Type B pancreatic cell (in vitro differentiated cells): ENCODE results near the gene PIK3CB. TPM values are rescaled to one million over a fixed set of nuclear protein-coding genes. Genes with fewer than 3 reads are reported as not detected.
"Not testable (repeated sequence)": the region's sequence is repeated elsewhere in the genome, so short reads cannot be mapped to it uniquely, and the experiment has no call there.

Source experiments
- DNase-seq: peaks from one replicate; pipeline ENCODE4 v3.0.0; 2021; ENCODE audit warnings: mixed read lengths; ENCODE audit not compliant: unreplicated experiment; ENCODE audit errors: extremely low spot score
- H3K27ac Mint-ChIP-seq: 2 replicates; pipeline ENCODE4 v1.8.0; 2021; ENCODE audit warnings: mild to moderate bottlenecking, mixed read lengths
- H3K27me3 Mint-ChIP-seq: 2 replicates; pipeline ENCODE4 v1.8.0; 2021; ENCODE audit warnings: mixed read lengths
- H3K36me3 Mint-ChIP-seq: 2 replicates; pipeline ENCODE4 v1.8.0; 2021; ENCODE audit warnings: mixed read lengths
- H3K4me1 Mint-ChIP-seq: one replicate; pipeline ENCODE4 v1.8.0; 2021; ENCODE audit warnings: mixed read lengths; ENCODE audit not compliant: unreplicated experiment
- H3K4me3 Mint-ChIP-seq: 2 replicates; pipeline ENCODE4 v1.8.0; 2021; ENCODE audit warnings: mild to moderate bottlenecking, mixed read lengths
- H3K9me3 Mint-ChIP-seq: 2 replicates; pipeline ENCODE4 v1.8.0; 2021; ENCODE audit warnings: mixed read lengths
- total RNA-seq: library from RNA; stranded (reverse); gene quantifications from 2 replicates; pipeline ENCODE4 v1.2.1, GENCODE V29; 2021; ENCODE audit warnings: low replicate concordance
- TF ChIP-seq, protein P1 (sequence below): fragments of 200-600 bp; sonication (generic); conservative IDR thresholded peaks from 2 replicates; pipeline ENCODE4 v1.5.0; 2021; ENCODE audit warnings: antibody characterized with exemption, mild to moderate bottlenecking

The PIK3CB gene
- total RNA-seq, 1 donor from 2014 or later, result 14.8 TPM

DNA sequence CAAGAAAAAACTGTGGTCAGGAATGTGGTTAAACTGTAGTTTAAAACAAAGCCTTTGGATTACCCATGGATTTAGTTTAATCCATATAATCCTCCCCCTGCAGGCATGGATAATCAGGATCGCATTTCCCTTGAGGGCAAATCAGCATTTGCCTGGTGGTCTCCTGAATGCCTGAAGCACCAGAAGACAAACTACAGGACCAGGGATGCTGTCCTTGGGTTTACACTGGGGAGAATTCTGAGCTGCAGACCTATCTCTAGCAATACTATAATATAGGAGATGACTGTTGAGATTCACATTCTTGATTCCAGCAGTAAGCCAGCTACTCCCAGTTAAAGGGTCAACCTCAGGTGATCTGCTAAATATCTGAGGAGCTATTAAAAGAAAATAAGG is 10.6 kb downstream of the PIK3CB start:
- TF ChIP-seq, protein P1, sequence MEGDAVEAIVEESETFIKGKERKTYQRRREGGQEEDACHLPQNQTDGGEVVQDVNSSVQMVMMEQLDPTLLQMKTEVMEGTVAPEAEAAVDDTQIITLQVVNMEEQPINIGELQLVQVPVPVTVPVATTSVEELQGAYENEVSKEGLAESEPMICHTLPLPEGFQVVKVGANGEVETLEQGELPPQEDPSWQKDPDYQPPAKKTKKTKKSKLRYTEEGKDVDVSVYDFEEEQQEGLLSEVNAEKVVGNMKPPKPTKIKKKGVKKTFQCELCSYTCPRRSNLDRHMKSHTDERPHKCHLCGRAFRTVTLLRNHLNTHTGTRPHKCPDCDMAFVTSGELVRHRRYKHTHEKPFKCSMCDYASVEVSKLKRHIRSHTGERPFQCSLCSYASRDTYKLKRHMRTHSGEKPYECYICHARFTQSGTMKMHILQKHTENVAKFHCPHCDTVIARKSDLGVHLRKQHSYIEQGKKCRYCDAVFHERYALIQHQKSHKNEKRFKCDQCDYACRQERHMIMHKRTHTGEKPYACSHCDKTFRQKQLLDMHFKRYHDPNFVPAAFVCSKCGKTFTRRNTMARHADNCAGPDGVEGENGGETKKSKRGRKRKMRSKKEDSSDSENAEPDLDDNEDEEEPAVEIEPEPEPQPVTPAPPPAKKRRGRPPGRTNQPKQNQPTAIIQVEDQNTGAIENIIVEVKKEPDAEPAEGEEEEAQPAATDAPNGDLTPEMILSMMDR, result no peak
- peaks cover under 1% of the 10 kb centered on the region for H3K9me3 Mint-ChIP-seq
- no peak overlapping the region for H3K4me3 Mint-ChIP-seq
- H3K27me3 Mint-ChIP-seq, result no peaks in the 10 kb centered on the region
- no peak overlapping the region for H3K27ac Mint-ChIP-seq
- DNase-seq, result no peak
- peaks cover 13% of the 10 kb centered on the region for H3K36me3 Mint-ChIP-seq
- peaks cover 5% of the 10 kb centered on the region for H3K4me1 Mint-ChIP-seq

GRCh38 chr3:138820379-138820778 is 14.3 kb downstream of the PIK3CB start:
- H3K36me3 Mint-ChIP-seq, DNase-seq, H3K9me3 Mint-ChIP-seq, H3K4me3 Mint-ChIP-seq, H3K4me1 Mint-ChIP-seq, H3K27me3 Mint-ChIP-seq, H3K27ac Mint-ChIP-seq: not testable (repeated sequence)

GRCh38 chr3:138818185-138818860 is 16.4 kb downstream of the PIK3CB start:
- Mint-ChIP-seq H3K4me3 (no peak overlapping the region), H3K4me1 (peaks cover 5% of the 10 kb centered on the region), H3K9me3 (no peaks in the 10 kb centered on the region), H3K36me3 (peaks cover 7% of the 10 kb centered on the region), H3K27me3 (no peaks in the 10 kb centered on the region), H3K27ac (no peak overlapping the region)
- no peak for DNase-seq
- TF ChIP-seq, protein P1, result no peak

- Mint-ChIP-seq H3K36me3 (peaks cover 7% of the 10 kb centered on the region), H3K9me3 (no peaks in the 10 kb centered on the region), H3K27ac (no peak overlapping the region), H3K4me3 (no peak overlapping the region), H3K27me3 (no peaks in the 10 kb centered on the region), H3K4me1 (peaks cover 5% of the 10 kb centered on the region)
- TF ChIP-seq, protein P1, result no peak
- no peak for DNase-seq
These were observed 17.0 kb downstream of the PIK3CB start for GRCh38 chr3:138817695-138818094.

DNA sequence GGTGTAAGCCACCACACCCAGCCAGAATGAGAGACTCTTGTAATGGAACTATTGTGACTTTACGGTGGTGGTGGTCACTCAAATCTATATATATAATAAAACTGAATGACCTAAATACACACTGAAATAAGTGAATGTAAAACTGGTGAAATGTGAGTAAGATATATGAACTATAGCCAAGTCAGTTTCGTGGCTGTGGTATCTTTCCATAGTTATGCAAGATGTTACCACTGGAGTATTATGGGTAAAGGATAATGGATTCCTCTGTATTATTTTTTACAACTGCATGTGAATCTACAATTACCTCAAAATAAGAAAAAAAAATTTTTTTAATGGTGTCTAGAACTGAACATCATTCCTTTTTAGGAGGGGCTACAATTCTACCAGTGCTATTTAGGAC is 21.9 kb downstream of the PIK3CB start:
- TF ChIP-seq, protein P1, result no peak
- no peaks in the 10 kb centered on the region for H3K9me3 Mint-ChIP-seq
- no peaks in the 10 kb centered on the region for H3K27me3 Mint-ChIP-seq
- no peak overlapping the region for H3K4me3 Mint-ChIP-seq
- no peaks in the 10 kb centered on the region for H3K4me1 Mint-ChIP-seq
- H3K36me3 Mint-ChIP-seq, result peaks cover 9% of the 10 kb centered on the region
- no peak overlapping the region for H3K27ac Mint-ChIP-seq
- DNase-seq, result no peak

GRCh38 chr3:138809500-138810256 is 25.1 kb downstream of the PIK3CB start:
- no peak overlapping the region for H3K27ac Mint-ChIP-seq
- TF ChIP-seq, protein P1, result no peak
- H3K4me3 Mint-ChIP-seq, result no peak overlapping the region

More at GRCh38 chr3:138809500-138810256, 25.1 kb downstream of the PIK3CB start:
- Mint-ChIP-seq H3K36me3 (peaks cover 9% of the 10 kb centered on the region), H3K4me1 (no peaks in the 10 kb centered on the region), H3K9me3 (no peaks in the 10 kb centered on the region), H3K27me3 (no peaks in the 10 kb centered on the region)
- DNase-seq, result no peak
